Measurements from ENCODE around the gene FAM174C.

DNA sequence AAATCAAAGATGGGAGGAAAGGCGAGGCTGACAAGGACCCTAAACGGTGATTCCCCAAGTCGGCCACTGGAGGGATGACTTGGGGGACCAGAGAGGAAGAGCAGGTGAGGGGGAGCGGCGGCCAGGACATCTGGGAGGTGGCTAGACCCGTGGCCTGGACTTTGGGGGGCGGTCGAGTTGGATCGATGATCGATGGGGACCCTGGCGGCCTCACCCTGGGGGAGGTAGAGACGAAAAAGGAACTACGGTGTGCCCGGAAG is 13.9 kb upstream of the FAM174C start:
- TF ChIP-seq, protein P1, sequence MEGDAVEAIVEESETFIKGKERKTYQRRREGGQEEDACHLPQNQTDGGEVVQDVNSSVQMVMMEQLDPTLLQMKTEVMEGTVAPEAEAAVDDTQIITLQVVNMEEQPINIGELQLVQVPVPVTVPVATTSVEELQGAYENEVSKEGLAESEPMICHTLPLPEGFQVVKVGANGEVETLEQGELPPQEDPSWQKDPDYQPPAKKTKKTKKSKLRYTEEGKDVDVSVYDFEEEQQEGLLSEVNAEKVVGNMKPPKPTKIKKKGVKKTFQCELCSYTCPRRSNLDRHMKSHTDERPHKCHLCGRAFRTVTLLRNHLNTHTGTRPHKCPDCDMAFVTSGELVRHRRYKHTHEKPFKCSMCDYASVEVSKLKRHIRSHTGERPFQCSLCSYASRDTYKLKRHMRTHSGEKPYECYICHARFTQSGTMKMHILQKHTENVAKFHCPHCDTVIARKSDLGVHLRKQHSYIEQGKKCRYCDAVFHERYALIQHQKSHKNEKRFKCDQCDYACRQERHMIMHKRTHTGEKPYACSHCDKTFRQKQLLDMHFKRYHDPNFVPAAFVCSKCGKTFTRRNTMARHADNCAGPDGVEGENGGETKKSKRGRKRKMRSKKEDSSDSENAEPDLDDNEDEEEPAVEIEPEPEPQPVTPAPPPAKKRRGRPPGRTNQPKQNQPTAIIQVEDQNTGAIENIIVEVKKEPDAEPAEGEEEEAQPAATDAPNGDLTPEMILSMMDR (IDR thresholded peaks at IDR 0.05) = no peak
- TF ChIP-seq POLR2A (IDR thresholded peaks at IDR 0.05) = no peak
